K562 (cell line): ENCODE measurements around the gene PIH1D1. TPM values are rescaled to one million over a fixed set of nuclear protein-coding genes. Genes with fewer than 3 reads are reported as not detected.

Experiments used
- BRD4 ChIP-seq: fragments of 200-600 bp; sonication (generic); IDR thresholded peaks from 2 replicates; pipeline ENCODE4 v1.6.1; 2017; ENCODE audit warnings: inconsistent platforms
- CBX3 ChIP-seq, 2 experiments: IDR thresholded peaks; 1 replicate in 1 of 2; 2 replicates in 1 of 2; pipeline ENCODE4 v1.6.1; 2012; ENCODE audit warnings: inconsistent platforms in 2 of 2, low read length in 2 of 2, borderline replicate concordance in 1 of 2, control low read depth in 1 of 2
- ELF1 ChIP-seq: fragments of 200-800 bp; sonication (Bioruptor generic); IDR thresholded peaks from 2 replicates; pipeline ENCODE4 v1.6.1; 2016; ENCODE audit warnings: missing genetic modification characterization, missing compliant biosample characterization
- EZH2 ChIP-seq: IDR thresholded peaks from 2 replicates; pipeline ENCODE4 v1.6.1; 2012; ENCODE audit warnings: low read depth, mild to moderate bottlenecking, inconsistent platforms, low read length, borderline replicate concordance
- GATAD2B ChIP-seq: fragments of 450-650 bp; IDR thresholded peaks from 2 replicates; pipeline ENCODE4 v1.6.1; 2017; ENCODE audit warnings: mild to moderate bottlenecking, borderline replicate concordance
- HDAC2 ChIP-seq: fragments of 450-650 bp; IDR thresholded peaks from 2 replicates; pipeline ENCODE4 v1.6.1; 2016; ENCODE audit warnings: mild to moderate bottlenecking
- PML ChIP-seq: IDR thresholded peaks from 2 replicates; pipeline ENCODE4 v1.6.1; 2012; ENCODE audit warnings: low read length, inconsistent platforms
- SIN3B ChIP-seq: fragments of 450-650 bp; IDR thresholded peaks from 2 replicates; pipeline ENCODE4 v1.6.1; 2017; ENCODE audit warnings: low read depth, mild to moderate bottlenecking, moderate library complexity
- SLC30A9 ChIP-seq: fragments of 250-450 bp; sonication (Bioruptor Pico); IDR thresholded peaks from 2 replicates; pipeline ENCODE4 v1.8.0; 2022; ENCODE audit warnings: mild to moderate bottlenecking, moderate library complexity
- TCF3 ChIP-seq: sonication (generic); formaldehyde crosslinking; IDR thresholded peaks from 2 replicates; pipeline ENCODE4 v1.4.0; 2020; ENCODE audit warnings: mild to moderate bottlenecking, missing genetic modification reagents
- THRAP3 ChIP-seq: fragments of 450-650 bp; IDR thresholded peaks from 2 replicates; pipeline ENCODE4 v1.6.1; 2016; ENCODE audit warnings: mild to moderate bottlenecking, inconsistent platforms, borderline replicate concordance
- ZNF408 ChIP-seq: fragments of 250-450 bp; sonication (Bioruptor Pico); IDR thresholded peaks from 2 replicates; pipeline ENCODE4 v1.4.0; 2020; ENCODE audit warnings: low read depth, mild to moderate bottlenecking, moderate library complexity
- polyA plus RNA-seq, 8 experiments: library from polyadenylated mRNA; depleted of rRNA in 4 of 8; stranded (reverse) in 5 of 8; unstranded in 3 of 8; fragments of >200 nt; fragmentation: Nextera tagmentation in 2 of 8; fragmentation: Illumina TruSeq in 1 of 8; extraction: Ambion mirVana in 2 of 8; extraction: Trizol in 1 of 8; gene quantifications; 2 replicates each; pipeline versions ENCODE4 v1.2.1 to v1.2.3, GENCODE V29; 2011 to 2014; ENCODE audit warnings: inconsistent platforms in 1 of 8, missing spikeins in 1 of 8
- total RNA-seq, 7 experiments: library from RNA; depleted of rRNA in 6 of 7; stranded (reverse); fragments of >200 nt in 6 of 7; fragmentation: Illumina TruSeq in 2 of 7; extraction: Trizol in 2 of 7; gene quantifications; 2 replicates each; pipeline versions ENCODE4 v1.2.1 to v1.2.3, GENCODE V29; 2011 to 2021; ENCODE audit warnings: low replicate concordance in 1 of 7
- TF ChIP-seq, protein P1 (sequence below): fragments of 250-450 bp; sonication (Bioruptor Pico); IDR thresholded peaks from 2 replicates; pipeline ENCODE4 v1.5.1; 2021; ENCODE audit warnings: mild to moderate bottlenecking
- TF ChIP-seq, protein P2 (sequence below): fragments of 450-650 bp; formaldehyde crosslinking; IDR thresholded peaks from 2 replicates; pipeline ENCODE4 v1.4.0; 2020; ENCODE audit warnings: mild to moderate bottlenecking, moderate library complexity
- TF ChIP-seq, protein P3 (sequence below): fragments of 250-450 bp; sonication (Bioruptor Pico); IDR thresholded peaks from 2 replicates; pipeline ENCODE4 v1.5.0; 2021
- TF ChIP-seq, protein P4 (sequence below): fragments of 450-650 bp; IDR thresholded peaks from 2 replicates; pipeline ENCODE4 v1.6.1; 2016; ENCODE audit warnings: low read depth, mild to moderate bottlenecking, moderate library complexity
- TF ChIP-seq, protein P5 (sequence below): fragments of 450-650 bp; IDR thresholded peaks from 2 replicates; pipeline ENCODE4 v1.6.1; 2016
- TF ChIP-seq, protein P6 (sequence below): IDR thresholded peaks from 2 replicates; pipeline ENCODE4 v1.6.1; 2012; ENCODE audit warnings: low read depth, low read length, improper control_type of control experiment, borderline replicate concordance
- TF ChIP-seq, protein P7 (sequence below), 2 experiments: fragments of 450-650 bp in 1 of 2; sonication (generic) in 1 of 2; formaldehyde crosslinking in 1 of 2; IDR thresholded peaks in 1 of 2; conservative IDR thresholded peaks in 1 of 2; 2 replicates each; pipeline versions ENCODE4 v1.6.1 to v1.8.1; 2016 to 2023; ENCODE audit warnings: mild to moderate bottlenecking in 2 of 2, moderate library complexity in 2 of 2, inconsistent platforms in 1 of 2, missing genetic modification reagents in 1 of 2

The PIH1D1 gene
- total and polyA plus RNA-seq, 9 of the 15 experiments (the other 6 are each of a cell fraction or from before 2014, with no cell fraction given), result 26.5 to 224 (median 137) TPM

DNA sequence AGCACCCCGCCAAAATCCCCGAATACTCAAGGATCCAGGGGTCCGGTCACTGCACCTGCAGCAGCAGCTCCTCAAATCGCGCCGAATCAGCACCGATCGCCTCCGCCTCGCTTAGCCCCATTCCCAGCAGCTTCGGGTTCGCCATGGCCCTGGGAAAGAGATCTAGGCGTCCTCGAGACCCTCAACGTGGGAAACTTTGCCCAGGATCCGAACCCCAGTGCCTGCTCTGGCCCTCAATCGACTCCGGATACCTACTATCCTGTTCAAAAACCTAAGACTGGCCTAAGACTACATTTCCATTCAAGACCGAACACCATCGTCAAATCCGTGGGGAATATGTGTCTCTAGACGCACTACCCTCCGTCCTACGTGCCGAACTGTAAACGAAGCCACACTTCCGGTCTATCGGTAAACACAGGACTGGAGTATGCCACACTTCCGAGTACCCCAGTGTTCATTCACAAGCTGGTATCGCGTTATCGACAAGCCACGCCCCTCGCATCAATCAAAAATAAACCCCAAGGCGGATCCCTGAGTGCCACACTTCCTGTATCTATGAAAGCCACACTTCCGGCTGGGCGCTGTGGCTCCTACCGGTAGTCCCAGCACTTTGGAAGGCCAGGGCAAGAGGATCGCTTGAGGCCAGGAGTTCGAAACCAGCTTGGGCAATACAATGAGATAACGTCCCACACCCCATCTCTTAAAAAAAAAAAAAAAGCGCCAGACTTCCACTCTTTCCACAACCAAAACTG, at the start of gene PIH1D1 (continued):
- TF ChIP-seq, protein P1, sequence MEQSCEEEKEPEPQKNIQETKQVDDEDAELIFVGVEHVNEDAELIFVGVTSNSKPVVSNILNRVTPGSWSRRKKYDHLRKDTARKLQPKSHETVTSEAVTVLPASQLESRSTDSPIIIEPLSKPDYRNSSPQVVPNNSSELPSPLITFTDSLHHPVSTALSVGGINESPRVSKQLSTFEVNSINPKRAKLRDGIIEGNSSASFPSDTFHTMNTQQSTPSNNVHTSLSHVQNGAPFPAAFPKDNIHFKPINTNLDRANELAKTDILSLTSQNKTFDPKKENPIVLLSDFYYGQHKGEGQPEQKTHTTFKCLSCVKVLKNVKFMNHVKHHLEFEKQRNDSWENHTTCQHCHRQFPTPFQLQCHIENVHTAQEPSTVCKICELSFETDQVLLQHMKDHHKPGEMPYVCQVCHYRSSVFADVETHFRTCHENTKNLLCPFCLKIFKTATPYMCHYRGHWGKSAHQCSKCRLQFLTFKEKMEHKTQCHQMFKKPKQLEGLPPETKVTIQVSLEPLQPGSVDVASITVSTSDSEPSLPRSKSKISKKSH (CRISPR knock-in tag), result no peak
- TF ChIP-seq, protein P2, sequence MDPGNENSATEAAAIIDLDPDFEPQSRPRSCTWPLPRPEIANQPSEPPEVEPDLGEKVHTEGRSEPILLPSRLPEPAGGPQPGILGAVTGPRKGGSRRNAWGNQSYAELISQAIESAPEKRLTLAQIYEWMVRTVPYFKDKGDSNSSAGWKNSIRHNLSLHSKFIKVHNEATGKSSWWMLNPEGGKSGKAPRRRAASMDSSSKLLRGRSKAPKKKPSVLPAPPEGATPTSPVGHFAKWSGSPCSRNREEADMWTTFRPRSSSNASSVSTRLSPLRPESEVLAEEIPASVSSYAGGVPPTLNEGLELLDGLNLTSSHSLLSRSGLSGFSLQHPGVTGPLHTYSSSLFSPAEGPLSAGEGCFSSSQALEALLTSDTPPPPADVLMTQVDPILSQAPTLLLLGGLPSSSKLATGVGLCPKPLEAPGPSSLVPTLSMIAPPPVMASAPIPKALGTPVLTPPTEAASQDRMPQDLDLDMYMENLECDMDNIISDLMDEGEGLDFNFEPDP (CRISPR knock-in tag), result no peak
- TF ChIP-seq PML (0 out of 2 replicates have a peak, but pooled peaks have one; percentile 62), ZNF408 (CRISPR knock-in tag) (no peak), EZH2 (no peak), THRAP3 (no peak), SLC30A9 (CRISPR knock-in tag) (no peak), SIN3B (0 out of 2 replicates have a peak, but pooled peaks have one; percentile 38), CBX3 (IDR thresholded peaks at IDR 0.05; ENCODE audit: borderline replicate concordance in 1 of 2, low read length in 2 of 2) (peak in 1 of 2 experiments; percentile 21; a peak in 1 of 3 replicates), TCF3 (peak; percentile 4; the same call in 1 of the 2 replicates), GATAD2B (no peak), HDAC2 (no peak; the same call in 1 of the 2 replicates), ELF1 (tag) (peak; percentile 93), BRD4 (no peak)
- TF ChIP-seq, protein P3, sequence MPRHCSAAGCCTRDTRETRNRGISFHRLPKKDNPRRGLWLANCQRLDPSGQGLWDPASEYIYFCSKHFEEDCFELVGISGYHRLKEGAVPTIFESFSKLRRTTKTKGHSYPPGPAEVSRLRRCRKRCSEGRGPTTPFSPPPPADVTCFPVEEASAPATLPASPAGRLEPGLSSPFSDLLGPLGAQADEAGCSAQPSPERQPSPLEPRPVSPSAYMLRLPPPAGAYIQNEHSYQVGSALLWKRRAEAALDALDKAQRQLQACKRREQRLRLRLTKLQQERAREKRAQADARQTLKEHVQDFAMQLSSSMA (CRISPR knock-in tag), result peak; percentile 99
- TF ChIP-seq, protein P4, sequence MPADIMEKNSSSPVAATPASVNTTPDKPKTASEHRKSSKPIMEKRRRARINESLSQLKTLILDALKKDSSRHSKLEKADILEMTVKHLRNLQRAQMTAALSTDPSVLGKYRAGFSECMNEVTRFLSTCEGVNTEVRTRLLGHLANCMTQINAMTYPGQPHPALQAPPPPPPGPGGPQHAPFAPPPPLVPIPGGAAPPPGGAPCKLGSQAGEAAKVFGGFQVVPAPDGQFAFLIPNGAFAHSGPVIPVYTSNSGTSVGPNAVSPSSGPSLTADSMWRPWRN, result peak; percentile 18; the same call in 1 of the 2 replicates
- TF ChIP-seq, protein P5, sequence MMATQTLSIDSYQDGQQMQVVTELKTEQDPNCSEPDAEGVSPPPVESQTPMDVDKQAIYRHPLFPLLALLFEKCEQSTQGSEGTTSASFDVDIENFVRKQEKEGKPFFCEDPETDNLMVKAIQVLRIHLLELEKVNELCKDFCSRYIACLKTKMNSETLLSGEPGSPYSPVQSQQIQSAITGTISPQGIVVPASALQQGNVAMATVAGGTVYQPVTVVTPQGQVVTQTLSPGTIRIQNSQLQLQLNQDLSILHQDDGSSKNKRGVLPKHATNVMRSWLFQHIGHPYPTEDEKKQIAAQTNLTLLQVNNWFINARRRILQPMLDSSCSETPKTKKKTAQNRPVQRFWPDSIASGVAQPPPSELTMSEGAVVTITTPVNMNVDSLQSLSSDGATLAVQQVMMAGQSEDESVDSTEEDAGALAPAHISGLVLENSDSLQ, result peak; percentile 98
- TF ChIP-seq, protein P6, sequence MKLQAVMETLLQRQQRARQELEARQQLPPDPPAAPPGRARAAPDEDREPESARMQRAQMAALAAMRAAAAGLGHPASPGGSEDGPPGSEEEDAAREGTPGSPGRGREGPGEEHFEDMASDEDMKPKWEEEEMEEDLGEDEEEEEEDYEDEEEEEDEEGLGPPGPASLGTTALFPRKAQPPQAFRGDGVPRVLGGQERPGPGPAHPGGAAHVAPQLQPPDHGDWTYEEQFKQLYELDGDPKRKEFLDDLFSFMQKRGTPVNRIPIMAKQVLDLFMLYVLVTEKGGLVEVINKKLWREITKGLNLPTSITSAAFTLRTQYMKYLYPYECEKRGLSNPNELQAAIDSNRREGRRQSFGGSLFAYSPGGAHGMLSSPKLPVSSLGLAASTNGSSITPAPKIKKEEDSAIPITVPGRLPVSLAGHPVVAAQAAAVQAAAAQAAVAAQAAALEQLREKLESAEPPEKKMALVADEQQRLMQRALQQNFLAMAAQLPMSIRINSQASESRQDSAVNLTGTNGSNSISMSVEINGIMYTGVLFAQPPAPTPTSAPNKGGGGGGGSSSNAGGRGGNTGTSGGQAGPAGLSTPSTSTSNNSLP, result peak; percentile 95
- TF ChIP-seq, protein P7, sequence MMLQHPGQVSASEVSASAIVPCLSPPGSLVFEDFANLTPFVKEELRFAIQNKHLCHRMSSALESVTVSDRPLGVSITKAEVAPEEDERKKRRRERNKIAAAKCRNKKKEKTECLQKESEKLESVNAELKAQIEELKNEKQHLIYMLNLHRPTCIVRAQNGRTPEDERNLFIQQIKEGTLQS (IDR thresholded peaks at IDR 0.05), result no peak
- TF ChIP-seq, protein P7 (CRISPR knock-in tag; conservative IDR thresholded peaks at IDR 0.05), result no peak
